ENCODE measurements around the gene NIPAL4.

DNA sequence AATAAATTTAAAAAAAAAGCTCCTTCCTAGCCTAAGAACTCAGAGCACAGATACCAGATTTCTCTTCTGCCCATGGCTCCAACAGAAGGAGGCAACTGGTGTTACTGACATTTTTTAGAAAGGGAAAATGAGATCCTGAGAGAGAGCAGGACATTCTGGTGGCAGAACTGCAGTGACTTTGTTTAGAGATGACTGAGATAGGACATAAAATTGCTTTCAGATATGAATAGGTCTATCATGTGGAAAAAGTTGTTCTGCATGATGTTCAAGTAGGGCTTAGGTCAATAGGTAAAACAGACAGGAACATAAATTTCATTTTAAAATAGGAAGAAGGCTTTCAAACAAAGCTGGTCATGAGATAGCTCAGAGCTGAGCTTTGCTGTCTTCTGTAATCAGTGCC, 49.6 kb downstream of the NIPAL4 start:
- TF ChIP-seq, protein P1, sequence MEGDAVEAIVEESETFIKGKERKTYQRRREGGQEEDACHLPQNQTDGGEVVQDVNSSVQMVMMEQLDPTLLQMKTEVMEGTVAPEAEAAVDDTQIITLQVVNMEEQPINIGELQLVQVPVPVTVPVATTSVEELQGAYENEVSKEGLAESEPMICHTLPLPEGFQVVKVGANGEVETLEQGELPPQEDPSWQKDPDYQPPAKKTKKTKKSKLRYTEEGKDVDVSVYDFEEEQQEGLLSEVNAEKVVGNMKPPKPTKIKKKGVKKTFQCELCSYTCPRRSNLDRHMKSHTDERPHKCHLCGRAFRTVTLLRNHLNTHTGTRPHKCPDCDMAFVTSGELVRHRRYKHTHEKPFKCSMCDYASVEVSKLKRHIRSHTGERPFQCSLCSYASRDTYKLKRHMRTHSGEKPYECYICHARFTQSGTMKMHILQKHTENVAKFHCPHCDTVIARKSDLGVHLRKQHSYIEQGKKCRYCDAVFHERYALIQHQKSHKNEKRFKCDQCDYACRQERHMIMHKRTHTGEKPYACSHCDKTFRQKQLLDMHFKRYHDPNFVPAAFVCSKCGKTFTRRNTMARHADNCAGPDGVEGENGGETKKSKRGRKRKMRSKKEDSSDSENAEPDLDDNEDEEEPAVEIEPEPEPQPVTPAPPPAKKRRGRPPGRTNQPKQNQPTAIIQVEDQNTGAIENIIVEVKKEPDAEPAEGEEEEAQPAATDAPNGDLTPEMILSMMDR (IDR thresholded peaks at IDR 0.05) = no peak
- no peak for TF ChIP-seq EZH2 (IDR thresholded peaks at IDR 0.05)

All from neural progenitor cell (in vitro differentiated cells).